Mucosa of gallbladder (tissue), 1 donor: ENCODE data around the gene FBXL19. TPM values are rescaled to one million over a fixed set of nuclear protein-coding genes. Genes with fewer than 3 reads are reported as not detected.
"Not testable (repeated sequence)": the region's sequence is repeated elsewhere in the genome, so short reads cannot be mapped to it uniquely, and the experiment has no call there.

Experiments used
- DNase-seq: peaks from one replicate; pipeline ENCODE4 v3.0.0-alpha.2; 2020; ENCODE audit warnings: low spot score
- total RNA-seq: library from RNA; stranded (reverse); gene quantifications from one replicate; pipeline ENCODE4 v1.2.1, GENCODE V29; 2021
- donor health status: DM: no; HTN: no; CAD: no.

The FBXL19 gene
- total RNA-seq, 1 donor from 2014 or later, result 27.7 TPM

- DNase-seq, result peak; percentile 100
These were observed 324 bp upstream of the FBXL19 start for GRCh38 chr16:30922960-30923535.

- DNase-seq, result no peak
These were observed 922 bp downstream of the FBXL19 start for GRCh38 chr16:30924076-30924912.

DNA sequence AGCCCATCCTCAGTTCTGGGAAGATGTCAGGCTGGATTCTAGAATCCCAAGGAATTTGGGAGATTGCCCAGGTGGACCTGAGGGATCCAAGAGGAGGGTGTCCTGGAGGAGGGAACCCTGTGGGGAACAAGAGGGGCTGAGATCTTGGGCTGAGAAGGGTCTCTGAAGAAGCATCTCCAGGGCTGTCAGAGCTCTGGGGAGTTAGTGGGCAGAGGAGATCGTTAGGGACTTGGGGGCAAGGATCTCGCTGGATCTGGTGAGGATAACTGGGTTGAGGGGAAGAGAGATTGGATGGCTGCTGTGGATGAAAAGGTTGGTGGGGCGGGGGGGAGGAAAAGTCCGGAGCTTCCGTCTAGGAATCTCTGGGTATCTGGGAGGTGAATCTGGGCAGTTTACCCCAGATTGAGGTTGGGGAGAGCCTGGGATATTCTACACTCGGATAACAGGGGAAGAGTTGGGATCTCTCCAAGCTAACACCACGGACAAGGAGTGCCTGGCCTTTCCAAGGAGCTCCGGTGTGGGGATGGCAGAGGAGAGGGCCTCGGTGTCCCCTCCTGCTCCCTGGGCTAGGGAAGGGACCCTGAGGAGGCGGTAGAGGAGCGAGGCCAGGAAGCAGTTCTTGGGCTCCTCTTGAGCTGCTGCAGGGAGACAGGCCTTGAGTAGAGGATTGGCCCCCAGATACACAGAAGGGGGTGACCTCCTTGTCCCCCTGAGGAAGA, 1.7 kb downstream of the FBXL19 start:
- DNase-seq, result no peak

DNA sequence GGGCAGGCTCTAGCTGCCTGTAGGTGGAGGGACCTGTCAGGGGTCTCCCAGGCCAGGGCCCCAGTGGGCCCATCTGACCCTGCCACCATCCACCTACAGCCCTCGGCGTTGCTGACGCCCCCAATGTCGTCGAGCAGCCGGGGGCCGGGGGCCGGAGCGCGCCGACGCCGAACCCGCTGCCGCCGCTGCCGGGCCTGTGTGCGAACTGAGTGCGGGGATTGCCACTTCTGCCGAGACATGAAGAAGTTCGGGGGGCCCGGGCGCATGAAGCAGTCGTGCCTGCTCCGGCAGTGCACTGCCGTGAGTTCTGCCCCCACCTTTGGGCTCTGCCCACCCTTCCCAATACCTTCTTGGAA, 2.2 kb downstream of the FBXL19 start:
- no peak for DNase-seq

DNA sequence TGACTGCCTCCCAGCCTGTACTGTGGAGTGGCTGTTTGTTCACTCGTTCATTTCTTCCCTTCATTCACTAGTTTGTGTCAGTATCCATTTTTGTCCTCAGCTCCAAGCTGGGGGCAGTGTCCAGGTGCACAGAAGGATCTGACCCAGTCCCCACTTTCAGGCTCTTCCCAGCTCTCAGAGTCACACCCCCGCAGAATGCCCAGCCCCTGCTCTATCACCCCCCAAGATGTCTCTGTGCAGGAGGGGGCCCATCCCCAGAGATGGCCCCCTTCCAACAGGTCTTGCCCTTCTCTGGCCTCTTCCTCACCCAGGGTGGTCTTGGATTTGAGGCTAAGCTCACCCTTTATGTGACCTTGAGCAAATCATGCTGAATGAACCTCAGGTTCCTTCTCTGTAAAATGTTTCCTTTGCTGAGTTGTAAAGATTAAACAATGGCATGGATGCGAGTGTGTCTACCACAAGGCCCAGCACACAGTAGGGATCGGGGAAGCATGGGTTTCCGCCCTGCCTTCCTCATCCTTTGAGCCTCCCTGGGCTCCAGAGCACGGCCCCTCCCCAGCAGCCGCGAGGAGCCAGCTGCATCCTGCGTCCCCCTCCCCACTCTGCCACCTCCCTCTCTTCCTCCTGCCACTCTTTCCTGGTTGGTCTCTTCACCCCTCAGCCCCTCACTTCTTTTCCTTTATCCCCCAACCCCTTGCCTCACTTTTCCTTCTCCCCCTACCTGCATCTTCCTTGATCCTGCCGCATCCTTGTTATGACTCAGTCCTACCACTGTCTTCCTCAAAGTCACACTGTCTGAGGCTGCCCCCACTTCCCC, 2.8 kb downstream of the FBXL19 start:
- no peak for DNase-seq

DNA sequence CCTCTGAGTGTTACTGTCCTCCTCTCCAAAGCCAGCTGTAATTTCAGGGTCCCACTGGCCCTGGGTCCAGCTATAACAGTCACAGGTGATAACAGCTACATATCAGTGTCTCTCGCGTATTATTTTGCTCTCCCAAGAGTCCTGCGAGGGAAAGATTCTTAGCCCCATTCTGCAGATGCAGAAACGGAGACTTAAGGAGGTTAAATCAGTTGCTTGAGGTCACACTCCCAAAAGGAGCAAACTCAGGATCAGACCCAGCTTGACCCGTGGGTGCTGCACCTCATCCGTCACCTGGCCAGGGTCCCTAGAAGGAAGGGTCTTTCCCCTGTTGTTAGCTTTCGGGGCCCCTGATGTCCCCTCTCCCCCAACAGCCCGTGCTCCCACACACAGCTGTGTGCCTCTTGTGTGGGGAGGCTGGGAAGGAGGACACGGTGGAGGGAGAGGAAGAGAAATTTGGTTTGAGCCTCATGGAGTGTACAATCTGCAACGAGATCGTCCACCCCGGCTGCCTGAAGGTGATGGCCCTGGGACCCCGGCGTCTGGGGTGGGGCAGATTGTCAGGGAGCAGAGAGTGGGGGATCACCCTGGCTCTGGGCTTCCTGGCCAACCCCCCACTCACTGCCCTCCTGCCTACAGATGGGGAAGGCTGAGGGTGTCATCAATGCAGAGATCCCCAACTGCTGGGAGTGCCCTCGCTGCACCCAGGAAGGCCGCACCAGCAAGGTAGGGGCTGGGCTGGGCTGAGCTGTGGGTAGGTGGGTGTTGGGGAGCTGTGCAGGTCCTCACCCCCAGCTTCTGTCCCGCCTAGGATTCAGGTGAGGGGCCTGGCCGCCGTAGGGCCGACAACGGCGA, 3.8 kb downstream of the FBXL19 start:
- DNase-seq, result no peak

GRCh38 chr16:30927789-30928378, 4.5 kb downstream of the FBXL19 start:
- no peak for DNase-seq

DNA sequence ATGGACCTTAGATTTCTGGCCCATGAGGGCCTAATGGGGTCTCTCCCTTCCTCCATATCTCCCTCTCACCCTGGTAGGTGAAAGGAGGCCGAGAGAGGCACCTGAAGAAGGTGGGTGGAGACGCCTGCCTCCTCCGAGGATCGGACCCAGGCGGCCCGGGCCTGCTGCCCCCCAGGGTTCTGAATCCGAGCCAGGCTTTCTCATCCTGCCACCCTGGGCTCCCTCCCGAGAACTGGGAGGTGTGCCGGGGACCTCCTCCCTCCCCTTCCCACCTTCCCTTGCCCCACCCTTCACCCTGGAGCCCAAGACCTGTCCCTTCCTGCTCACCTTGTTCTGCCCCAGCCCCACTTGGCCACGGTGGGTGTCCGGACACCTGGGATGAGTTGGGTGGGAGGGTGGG, 5.0 kb downstream of the FBXL19 start:
- DNase-seq, result no peak

DNA sequence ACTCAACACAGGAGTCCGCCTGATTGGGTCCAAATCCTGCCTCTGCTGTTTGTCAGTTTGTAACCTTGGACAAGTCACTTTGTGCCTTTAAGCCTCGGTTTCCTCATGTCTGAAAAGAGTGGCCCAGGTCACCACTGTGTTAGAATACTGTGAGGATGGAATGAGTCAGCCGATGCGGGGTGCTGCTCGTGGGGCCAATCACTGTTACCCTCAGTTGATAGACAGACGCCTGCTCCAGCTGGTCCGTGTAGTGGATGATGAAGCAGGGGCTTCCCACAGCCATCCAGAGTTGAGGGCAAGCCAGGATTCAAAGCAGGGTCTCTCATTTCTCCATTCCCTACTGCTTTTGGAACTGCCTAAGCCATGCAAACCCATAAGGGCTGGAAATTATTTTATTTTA, 5.8 kb downstream of the FBXL19 start:
- no peak for DNase-seq

DNA sequence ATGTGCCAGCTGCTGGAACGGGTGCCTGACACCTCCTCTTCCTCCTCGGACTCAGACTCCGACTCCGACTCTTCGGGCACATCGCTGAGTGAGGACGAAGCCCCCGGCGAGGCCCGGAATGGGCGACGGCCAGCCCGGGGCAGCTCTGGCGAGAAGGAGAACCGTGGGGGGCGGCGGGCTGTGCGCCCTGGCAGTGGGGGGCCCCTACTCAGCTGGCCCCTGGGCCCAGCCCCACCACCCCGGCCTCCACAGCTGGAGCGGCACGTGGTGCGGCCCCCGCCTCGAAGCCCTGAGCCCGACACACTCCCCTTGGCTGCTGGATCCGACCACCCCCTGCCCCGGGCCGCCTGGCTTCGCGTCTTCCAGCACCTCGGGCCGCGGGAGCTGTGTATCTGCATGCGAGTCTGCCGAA, 6.8 kb downstream of the FBXL19 start:
- DNase-seq, result no peak

- DNase-seq, result no peak
These were observed 7.8 kb downstream of the FBXL19 start for GRCh38 chr16:30931068-30931650.

GRCh38 chr16:30934827-30935557, 11.6 kb downstream of the FBXL19 start:
- DNase-seq, result no peak

DNA sequence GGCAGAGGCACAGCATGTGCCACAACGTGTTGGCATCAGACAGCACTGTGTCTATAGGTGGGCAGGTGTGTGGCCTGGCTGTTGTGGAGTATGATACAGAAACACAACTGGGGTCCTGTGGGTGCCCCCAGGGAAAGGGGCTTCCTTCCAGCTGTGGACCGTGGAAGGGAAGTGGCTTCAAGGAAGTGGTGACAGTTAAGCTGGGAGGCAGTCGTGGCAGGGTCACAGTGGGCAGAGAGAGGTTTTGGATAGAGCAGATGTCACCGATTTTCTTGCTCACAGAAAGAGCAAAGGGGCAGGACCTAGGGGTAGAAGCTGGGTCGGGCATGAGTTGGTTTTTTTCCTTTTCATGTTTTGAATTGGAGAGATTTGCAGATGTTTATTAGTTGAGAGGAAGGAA, 14.3 kb downstream of the FBXL19 start:
- DNase-seq, result no peak

DNA sequence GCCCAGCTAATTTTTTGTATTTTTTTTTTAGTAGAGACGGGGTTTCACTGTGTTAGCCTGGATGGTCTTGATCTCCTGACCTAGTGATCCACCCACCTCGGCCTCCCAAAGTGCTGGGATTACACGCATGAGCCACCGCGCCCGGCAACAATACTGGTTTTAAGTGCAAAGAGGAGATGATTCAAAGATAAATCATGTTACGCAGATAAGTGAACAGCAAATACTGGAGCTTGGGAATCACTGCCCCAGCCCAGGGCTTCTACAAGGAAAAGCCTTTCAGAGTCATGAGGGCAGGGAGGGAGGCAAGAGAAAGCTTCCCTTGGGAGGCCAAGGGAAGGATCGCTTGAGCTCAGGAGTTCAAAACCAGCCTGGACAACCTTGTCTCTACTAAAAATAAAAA, 16.2 kb downstream of the FBXL19 start:
- not testable (repeated sequence) for DNase-seq

DNA sequence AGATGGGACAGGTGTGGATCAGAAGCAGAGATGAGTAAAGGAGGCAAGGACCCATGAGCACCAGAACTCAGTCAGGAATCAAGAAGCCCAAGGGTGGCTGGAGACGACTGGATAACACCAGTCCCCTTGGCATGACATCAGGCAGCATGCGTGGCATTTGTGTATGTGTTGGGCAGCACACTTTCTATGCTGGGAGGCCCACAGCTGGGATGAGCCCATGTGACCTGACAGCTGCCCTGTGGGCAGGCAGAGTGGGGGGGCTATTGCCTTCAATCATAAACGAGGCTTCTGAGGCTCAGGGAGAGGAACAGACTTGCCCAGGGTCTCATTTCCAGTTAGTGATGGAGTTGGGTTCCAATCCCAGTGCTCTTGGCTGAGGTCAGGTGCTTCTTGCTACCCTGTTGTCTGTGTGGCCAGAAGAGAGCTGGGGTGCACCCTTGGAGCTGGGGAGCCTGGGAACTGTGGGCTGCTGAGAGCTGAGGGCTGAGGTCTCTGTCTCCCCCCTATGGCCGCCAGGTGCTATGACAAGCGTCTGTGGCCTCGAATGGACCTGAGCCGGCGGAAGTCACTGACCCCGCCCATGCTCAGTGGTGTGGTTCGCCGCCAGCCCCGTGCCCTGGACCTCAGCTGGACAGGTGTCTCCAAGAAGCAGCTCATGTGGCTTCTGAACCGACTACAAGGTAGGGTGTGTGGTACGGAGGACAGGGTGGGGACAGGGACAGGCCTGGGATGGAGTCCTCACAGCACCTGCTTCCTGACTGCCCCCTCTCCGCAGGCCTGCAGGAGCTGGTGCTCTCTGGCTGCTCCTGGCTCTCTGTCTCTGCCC, 18.4 kb downstream of the FBXL19 start:
- DNase-seq, result peak; percentile 77

GRCh38 chr16:30942426-30942806, 19.0 kb downstream of the FBXL19 start:
- DNase-seq, result no peak

GRCh38 chr16:30944352-30944751, 21.0 kb downstream of the FBXL19 start:
- no peak for DNase-seq

DNA sequence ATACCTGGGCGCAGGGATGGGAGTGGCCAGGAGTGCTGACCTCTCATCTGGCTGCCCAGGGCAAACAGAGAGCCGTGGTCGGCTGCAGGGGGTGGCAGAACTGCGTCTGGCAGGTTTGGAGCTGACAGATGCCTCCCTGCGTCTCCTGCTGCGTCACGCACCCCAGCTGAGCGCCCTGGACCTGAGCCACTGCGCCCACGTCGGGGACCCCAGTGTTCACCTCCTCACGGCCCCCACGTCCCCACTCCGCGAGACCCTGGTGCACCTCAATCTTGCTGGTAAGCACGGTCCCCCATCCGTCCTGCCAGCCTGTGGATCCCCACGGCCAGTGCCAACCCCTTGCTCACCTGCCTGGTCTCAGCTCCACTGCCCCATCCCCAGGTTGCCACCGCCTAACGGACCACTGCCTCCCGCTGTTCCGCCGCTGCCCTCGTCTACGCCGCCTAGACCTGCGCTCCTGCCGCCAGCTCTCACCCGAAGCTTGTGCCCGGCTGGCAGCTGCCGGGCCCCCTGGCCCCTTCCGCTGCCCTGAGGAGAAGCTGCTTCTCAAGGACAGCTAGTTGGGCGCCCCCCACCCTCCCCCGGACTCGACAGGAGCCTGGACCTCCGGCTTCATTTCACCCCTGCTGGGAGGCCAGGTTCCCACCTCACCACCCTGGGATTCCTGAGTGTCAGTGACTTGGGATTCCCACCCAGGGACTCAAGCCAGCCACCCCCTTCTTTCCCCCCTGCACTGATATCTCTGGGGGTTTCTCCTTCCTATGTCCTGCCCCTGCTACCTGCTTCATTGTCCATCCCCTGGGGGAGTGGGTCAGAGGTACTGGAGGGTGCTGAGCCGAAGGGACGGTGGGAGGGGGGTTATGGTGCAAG, 23.5 kb downstream of the FBXL19 start:
- DNase-seq, result no peak
